Neural cell (in vitro differentiated cells): ENCODE results near the gene SMC3. TPM values are rescaled to one million over a fixed set of nuclear protein-coding genes. Genes with fewer than 3 reads are reported as not detected.

Experiments used
- H2AFZ ChIP-seq: fragments of 200-600, 300-800 bp; sonication (generic), shearing (Covaris generic); 2 replicates; pipeline ENCODE4 v1.6.0; 2014; ENCODE audit warnings: low read depth, mild to moderate bottlenecking, antibody characterized with exemption, low read length, moderate library complexity
- H3F3A ChIP-seq: fragments of 200-600 bp; shearing (Covaris generic); 2 replicates; pipeline ENCODE4 v1.6.1; 2016; ENCODE audit warnings: mild to moderate bottlenecking, moderate library complexity, mixed read lengths, antibody characterized with exemption, low read length; ENCODE audit not compliant: insufficient read depth, poor library complexity, severe bottlenecking
- H3K27ac ChIP-seq: fragments of 200-600, 300-800 bp; sonication (generic), shearing (Covaris generic); 2 replicates; pipeline ENCODE4 v1.5.1; 2014; ENCODE audit warnings: mild to moderate bottlenecking, low read length, moderate library complexity
- H3K27me3 ChIP-seq: fragments of 300-800, 200-600 bp; sonication (generic), shearing (Covaris generic); 2 replicates; pipeline ENCODE4 v1.6.0; 2014; ENCODE audit warnings: mild to moderate bottlenecking, low read depth, low read length, moderate library complexity; ENCODE audit not compliant: insufficient read depth
- H3K36me3 ChIP-seq: fragments of 300-800, 200-600 bp; sonication (generic), shearing (Covaris generic); 2 replicates; pipeline ENCODE4 v1.5.1; 2014; ENCODE audit warnings: mild to moderate bottlenecking, antibody characterized with exemption, low read length, moderate library complexity; ENCODE audit not compliant: insufficient read depth
- H3K4me2 ChIP-seq: fragments of 300-800, 200-600 bp; sonication (generic), shearing (Covaris generic); 2 replicates; pipeline ENCODE4 v1.6.0; 2014; ENCODE audit warnings: mild to moderate bottlenecking, low read length
- H3K4me3 ChIP-seq: fragments of 300-800, 200-600 bp; sonication (generic), shearing (Covaris generic); 2 replicates; pipeline ENCODE4 v1.5.1; 2014; ENCODE audit warnings: mild to moderate bottlenecking, low read length, moderate library complexity
- H3K79me2 ChIP-seq: fragments of 200-600 bp; shearing (Covaris generic); replicated peaks from 2 replicates; pipeline ENCODE4 v1.6.0; 2014; ENCODE audit warnings: mild to moderate bottlenecking, low read length, moderate library complexity; ENCODE audit not compliant: insufficient read depth
- H3K9ac ChIP-seq: fragments of 300-800, 200-600 bp; sonication (generic), shearing (Covaris generic); 2 replicates; pipeline ENCODE4 v1.6.1; 2016; ENCODE audit warnings: mild to moderate bottlenecking, low read length, mixed read lengths
- H3K9me2 ChIP-seq: fragments of 200-600 bp; shearing (Covaris generic); 2 replicates; pipeline ENCODE4 v1.6.1; 2016; ENCODE audit warnings: mild to moderate bottlenecking, low read length, mixed read lengths; ENCODE audit not compliant: insufficient read depth
- H3K9me3 ChIP-seq: fragments of 200-600, 300-800 bp; sonication (generic), shearing (Covaris generic); 2 replicates; pipeline ENCODE4 v1.6.1; 2016; ENCODE audit warnings: mild to moderate bottlenecking, mixed run types, low read length, moderate library complexity, mixed read lengths
- H4K20me1 ChIP-seq: fragments of 200-600 bp; shearing (Covaris generic); 2 replicates; pipeline ENCODE4 v1.6.1; 2016; ENCODE audit warnings: mild to moderate bottlenecking, mixed run types; ENCODE audit not compliant: insufficient read depth
- EP300 ChIP-seq: fragments of 450-650 bp; conservative IDR thresholded peaks from 2 replicates; pipeline ENCODE4 v1.6.1; 2014; ENCODE audit warnings: antibody characterized with exemption, mild to moderate bottlenecking, moderate library complexity; ENCODE audit not compliant: poor library complexity, severe bottlenecking
- EZH2 ChIP-seq: fragments of 200-600, 300-800 bp; shearing (Covaris generic), sonication (generic); IDR thresholded peaks from 2 replicates; pipeline ENCODE4 v1.6.1; 2014; ENCODE audit warnings: antibody characterized with exemption, low read length, borderline replicate concordance, mild to moderate bottlenecking; ENCODE audit not compliant: insufficient read depth, poor library complexity, severe bottlenecking
- MXI1 ChIP-seq: fragments of 450-650 bp; conservative IDR thresholded peaks from 2 replicates; pipeline ENCODE4 v1.6.1; 2014; ENCODE audit warnings: antibody characterized with exemption, mild to moderate bottlenecking; ENCODE audit not compliant: poor library complexity, severe bottlenecking
- POLR2AphosphoS5 ChIP-seq: IDR thresholded peaks from 2 replicates; pipeline ENCODE4 v1.6.1; 2012
- RAD21 ChIP-seq: fragments of 450-650 bp; conservative IDR thresholded peaks from 2 replicates; pipeline ENCODE4 v1.6.1; 2014; ENCODE audit warnings: antibody characterized with exemption, mild to moderate bottlenecking, moderate library complexity
- SMC3 ChIP-seq: fragments of 450-650 bp; conservative IDR thresholded peaks from 2 replicates; pipeline ENCODE4 v1.6.1; 2014; ENCODE audit warnings: antibody characterized with exemption, mild to moderate bottlenecking, moderate library complexity; ENCODE audit not compliant: poor library complexity
- TAF1 ChIP-seq: IDR thresholded peaks from 2 replicates; pipeline ENCODE4 v1.6.1; 2012; ENCODE audit warnings: low read depth
- polyA plus RNA-seq: library from polyadenylated mRNA; depleted of rRNA; stranded (reverse); fragments of >200 nt; gene quantifications from 2 replicates; pipeline ENCODE4 v1.2.3, GENCODE V29; 2014
- TF ChIP-seq, protein P1 (sequence below): IDR thresholded peaks from 2 replicates; pipeline ENCODE4 v1.6.1; 2012; ENCODE audit warnings: borderline replicate concordance
- TF ChIP-seq, protein P2 (sequence below): fragments of 450-650 bp; IDR thresholded peaks from 2 replicates; pipeline ENCODE4 v1.5.1; 2014; ENCODE audit warnings: antibody characterized with exemption, mild to moderate bottlenecking, moderate library complexity; ENCODE audit not compliant: poor library complexity, severe bottlenecking

Gene SMC3
- polyA plus RNA-seq, 1 donor from 2014 or later = 67.7 TPM

- no peak for TF ChIP-seq MXI1
- TF ChIP-seq POLR2AphosphoS5 = no peak
- no peak for TF ChIP-seq EP300
- TF ChIP-seq, protein P1, sequence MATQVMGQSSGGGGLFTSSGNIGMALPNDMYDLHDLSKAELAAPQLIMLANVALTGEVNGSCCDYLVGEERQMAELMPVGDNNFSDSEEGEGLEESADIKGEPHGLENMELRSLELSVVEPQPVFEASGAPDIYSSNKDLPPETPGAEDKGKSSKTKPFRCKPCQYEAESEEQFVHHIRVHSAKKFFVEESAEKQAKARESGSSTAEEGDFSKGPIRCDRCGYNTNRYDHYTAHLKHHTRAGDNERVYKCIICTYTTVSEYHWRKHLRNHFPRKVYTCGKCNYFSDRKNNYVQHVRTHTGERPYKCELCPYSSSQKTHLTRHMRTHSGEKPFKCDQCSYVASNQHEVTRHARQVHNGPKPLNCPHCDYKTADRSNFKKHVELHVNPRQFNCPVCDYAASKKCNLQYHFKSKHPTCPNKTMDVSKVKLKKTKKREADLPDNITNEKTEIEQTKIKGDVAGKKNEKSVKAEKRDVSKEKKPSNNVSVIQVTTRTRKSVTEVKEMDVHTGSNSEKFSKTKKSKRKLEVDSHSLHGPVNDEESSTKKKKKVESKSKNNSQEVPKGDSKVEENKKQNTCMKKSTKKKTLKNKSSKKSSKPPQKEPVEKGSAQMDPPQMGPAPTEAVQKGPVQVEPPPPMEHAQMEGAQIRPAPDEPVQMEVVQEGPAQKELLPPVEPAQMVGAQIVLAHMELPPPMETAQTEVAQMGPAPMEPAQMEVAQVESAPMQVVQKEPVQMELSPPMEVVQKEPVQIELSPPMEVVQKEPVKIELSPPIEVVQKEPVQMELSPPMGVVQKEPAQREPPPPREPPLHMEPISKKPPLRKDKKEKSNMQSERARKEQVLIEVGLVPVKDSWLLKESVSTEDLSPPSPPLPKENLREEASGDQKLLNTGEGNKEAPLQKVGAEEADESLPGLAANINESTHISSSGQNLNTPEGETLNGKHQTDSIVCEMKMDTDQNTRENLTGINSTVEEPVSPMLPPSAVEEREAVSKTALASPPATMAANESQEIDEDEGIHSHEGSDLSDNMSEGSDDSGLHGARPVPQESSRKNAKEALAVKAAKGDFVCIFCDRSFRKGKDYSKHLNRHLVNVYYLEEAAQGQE = no peak
- no peak overlapping the region for H3K9ac ChIP-seq
- no peaks in the 10 kb centered on the region for H3K27me3 ChIP-seq
- no peaks in the 10 kb centered on the region for H3K36me3 ChIP-seq
- no peak overlapping the region for H3K27ac ChIP-seq
- H3K4me3 ChIP-seq = no peak overlapping the region
- H3K9me2 ChIP-seq = no peaks in the 10 kb centered on the region
- H4K20me1 ChIP-seq = no peaks in the 10 kb centered on the region
- H3K4me2 ChIP-seq = no peak overlapping the region
- H3K9me3 ChIP-seq = no peaks in the 10 kb centered on the region
- H3F3A ChIP-seq = no peaks in the 10 kb centered on the region
- no peaks in the 10 kb centered on the region for H3K79me2 ChIP-seq
- H2AFZ ChIP-seq = no peak overlapping the region
Measured at GRCh38 chr10:110523736-110524135, 43.8 kb upstream of the SMC3 start.

GRCh38 chr10:110524179-110524858 lies 43.2 kb upstream of the SMC3 start:
- Histone ChIP-seq H3K9me2 (no peaks in the 10 kb centered on the region), H3K4me2 (no peak overlapping the region), H3K36me3 (no peaks in the 10 kb centered on the region), H3F3A (no peaks in the 10 kb centered on the region), H3K27me3 (no peaks in the 10 kb centered on the region), H2AFZ (no peak overlapping the region), H4K20me1 (no peaks in the 10 kb centered on the region), H3K4me3 (no peak overlapping the region), H3K9me3 (no peaks in the 10 kb centered on the region), H3K9ac (no peak overlapping the region), H3K79me2 (no peaks in the 10 kb centered on the region), H3K27ac (no peak overlapping the region)
- no peak for TF ChIP-seq EZH2

- Histone ChIP-seq H3K4me3 (no peak overlapping the region), H4K20me1 (no peaks in the 10 kb centered on the region), H3K4me2 (no peak overlapping the region), H3K27me3 (no peaks in the 10 kb centered on the region), H3K79me2 (no peaks in the 10 kb centered on the region), H3K9me2 (no peaks in the 10 kb centered on the region), H3K27ac (no peak overlapping the region), H3F3A (no peaks in the 10 kb centered on the region), H3K9ac (no peak overlapping the region), H3K36me3 (no peaks in the 10 kb centered on the region), H3K9me3 (no peaks in the 10 kb centered on the region), H2AFZ (no peak overlapping the region)
- TF ChIP-seq RAD21 (no peak), POLR2AphosphoS5 (no peak), TAF1 (no peak), MXI1 (no peak), EP300 (no peak), EZH2 (no peak), SMC3 (no peak)
- TF ChIP-seq, protein P2, sequence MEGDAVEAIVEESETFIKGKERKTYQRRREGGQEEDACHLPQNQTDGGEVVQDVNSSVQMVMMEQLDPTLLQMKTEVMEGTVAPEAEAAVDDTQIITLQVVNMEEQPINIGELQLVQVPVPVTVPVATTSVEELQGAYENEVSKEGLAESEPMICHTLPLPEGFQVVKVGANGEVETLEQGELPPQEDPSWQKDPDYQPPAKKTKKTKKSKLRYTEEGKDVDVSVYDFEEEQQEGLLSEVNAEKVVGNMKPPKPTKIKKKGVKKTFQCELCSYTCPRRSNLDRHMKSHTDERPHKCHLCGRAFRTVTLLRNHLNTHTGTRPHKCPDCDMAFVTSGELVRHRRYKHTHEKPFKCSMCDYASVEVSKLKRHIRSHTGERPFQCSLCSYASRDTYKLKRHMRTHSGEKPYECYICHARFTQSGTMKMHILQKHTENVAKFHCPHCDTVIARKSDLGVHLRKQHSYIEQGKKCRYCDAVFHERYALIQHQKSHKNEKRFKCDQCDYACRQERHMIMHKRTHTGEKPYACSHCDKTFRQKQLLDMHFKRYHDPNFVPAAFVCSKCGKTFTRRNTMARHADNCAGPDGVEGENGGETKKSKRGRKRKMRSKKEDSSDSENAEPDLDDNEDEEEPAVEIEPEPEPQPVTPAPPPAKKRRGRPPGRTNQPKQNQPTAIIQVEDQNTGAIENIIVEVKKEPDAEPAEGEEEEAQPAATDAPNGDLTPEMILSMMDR = no peak
- TF ChIP-seq, protein P1 = no peak
Measured at GRCh38 chr10:110524859-110525232, 42.6 kb upstream of the SMC3 start.
